ENCODE results near the gene SIRT3.

- TF ChIP-seq POLR2A (IDR thresholded peaks at IDR 0.05; ENCODE audit: extremely low read depth, insufficient read length): peak; percentile 96
- TF ChIP-seq, protein P1, sequence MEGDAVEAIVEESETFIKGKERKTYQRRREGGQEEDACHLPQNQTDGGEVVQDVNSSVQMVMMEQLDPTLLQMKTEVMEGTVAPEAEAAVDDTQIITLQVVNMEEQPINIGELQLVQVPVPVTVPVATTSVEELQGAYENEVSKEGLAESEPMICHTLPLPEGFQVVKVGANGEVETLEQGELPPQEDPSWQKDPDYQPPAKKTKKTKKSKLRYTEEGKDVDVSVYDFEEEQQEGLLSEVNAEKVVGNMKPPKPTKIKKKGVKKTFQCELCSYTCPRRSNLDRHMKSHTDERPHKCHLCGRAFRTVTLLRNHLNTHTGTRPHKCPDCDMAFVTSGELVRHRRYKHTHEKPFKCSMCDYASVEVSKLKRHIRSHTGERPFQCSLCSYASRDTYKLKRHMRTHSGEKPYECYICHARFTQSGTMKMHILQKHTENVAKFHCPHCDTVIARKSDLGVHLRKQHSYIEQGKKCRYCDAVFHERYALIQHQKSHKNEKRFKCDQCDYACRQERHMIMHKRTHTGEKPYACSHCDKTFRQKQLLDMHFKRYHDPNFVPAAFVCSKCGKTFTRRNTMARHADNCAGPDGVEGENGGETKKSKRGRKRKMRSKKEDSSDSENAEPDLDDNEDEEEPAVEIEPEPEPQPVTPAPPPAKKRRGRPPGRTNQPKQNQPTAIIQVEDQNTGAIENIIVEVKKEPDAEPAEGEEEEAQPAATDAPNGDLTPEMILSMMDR (IDR thresholded peaks at IDR 0.05; ENCODE audit: low read depth, low read length): no peak
- TF ChIP-seq, protein P2, sequence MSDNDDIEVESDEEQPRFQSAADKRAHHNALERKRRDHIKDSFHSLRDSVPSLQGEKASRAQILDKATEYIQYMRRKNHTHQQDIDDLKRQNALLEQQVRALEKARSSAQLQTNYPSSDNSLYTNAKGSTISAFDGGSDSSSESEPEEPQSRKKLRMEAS (IDR thresholded peaks at IDR 0.05; ENCODE audit: low read depth, low read length): peak; percentile 39
Measured at GRCh38 chr11:207208-207862, 28.8 kb downstream of the SIRT3 start, which contains the start of the genes BET1L and RIC8A.

All from NB4 (cell line).